GM21619 (cell line): ENCODE results near the gene CREB3.

Source experiments
- ATAC-seq: cut with Tn5 transposase; IDR thresholded peaks from one replicate; pipeline ENCODE4 v1.9.1; 2021; ENCODE audit not compliant: unreplicated experiment

Gene CREB3

DNA sequence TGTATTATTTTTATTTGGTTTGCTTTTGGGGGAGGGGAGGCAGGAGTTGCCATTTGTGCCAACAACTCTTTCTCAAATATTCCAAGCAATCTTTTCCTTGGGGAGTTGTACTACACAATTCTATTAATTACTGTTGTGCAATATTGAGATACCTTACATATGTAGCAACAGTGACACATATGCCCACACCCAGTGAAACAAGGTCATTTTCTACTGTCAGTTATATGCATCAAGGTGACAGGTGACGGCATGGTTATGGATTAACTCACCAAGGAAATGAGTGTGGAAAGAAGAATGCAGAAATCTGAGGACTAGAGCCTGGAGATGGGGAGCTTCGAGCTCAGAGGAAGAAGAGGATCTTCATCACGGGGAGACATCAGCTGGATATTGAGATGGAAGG is 39.5 kb downstream of the CREB3 start:
- ATAC-seq = no peak

DNA sequence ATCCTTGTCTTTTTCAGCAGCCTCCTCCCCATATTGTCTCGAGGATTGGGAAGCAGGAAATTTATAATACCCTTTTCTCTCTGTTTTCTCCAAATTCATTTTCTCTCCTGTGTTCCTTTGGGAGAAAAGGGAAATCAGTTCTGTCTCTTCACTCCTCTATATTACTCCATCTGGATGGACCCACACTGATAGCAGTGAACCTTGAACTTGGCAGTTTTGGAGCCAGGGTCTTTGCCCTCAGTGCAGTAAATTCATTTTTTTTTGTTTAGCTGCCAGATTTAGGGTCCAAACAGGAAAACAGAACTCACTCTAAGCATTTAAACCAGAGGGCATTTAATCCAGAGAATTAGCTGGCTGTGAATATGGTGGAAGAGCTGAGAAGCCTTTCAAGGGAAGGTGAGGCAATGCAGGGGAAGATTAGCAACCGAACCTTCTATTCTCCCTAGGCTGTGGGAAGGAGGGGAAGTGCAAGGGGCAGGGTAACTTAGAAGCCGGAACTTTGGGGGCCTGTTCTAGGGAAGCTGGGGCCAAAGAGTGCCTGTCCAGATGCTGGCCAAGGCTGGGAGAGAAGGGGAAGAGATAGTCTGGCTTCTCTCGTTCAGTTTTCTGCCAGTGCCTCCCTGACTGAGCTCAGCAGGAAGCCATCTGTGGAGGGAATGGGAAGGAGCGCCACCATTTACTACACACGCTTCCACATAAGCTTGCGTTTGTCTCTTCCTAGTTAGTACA is 42.6 kb downstream of the CREB3 start:
- no peak for ATAC-seq

DNA sequence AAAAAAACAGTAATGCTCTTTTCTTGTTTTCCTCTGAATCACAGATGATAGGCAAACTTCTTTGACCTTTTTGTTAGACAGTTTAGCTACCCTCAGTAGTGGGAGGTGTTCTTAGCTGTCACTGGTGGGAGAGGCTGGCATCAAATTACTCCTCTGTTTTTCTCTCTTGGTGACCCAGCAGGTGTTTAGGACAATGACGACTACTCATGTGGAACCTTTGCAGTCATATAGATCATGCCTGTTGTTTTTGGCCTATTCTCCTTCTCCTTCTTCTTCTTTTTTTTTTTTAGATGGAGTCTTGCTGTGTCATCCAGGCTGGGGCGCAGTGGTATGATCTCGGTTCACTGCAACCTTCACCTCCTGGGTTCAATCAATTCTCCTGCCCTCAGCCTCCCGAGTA is 43.6 kb downstream of the CREB3 start:
- no peak for ATAC-seq

GRCh38 chr9:35778496-35778895 is 46.0 kb downstream of the CREB3 start:
- ATAC-seq = no peak

DNA sequence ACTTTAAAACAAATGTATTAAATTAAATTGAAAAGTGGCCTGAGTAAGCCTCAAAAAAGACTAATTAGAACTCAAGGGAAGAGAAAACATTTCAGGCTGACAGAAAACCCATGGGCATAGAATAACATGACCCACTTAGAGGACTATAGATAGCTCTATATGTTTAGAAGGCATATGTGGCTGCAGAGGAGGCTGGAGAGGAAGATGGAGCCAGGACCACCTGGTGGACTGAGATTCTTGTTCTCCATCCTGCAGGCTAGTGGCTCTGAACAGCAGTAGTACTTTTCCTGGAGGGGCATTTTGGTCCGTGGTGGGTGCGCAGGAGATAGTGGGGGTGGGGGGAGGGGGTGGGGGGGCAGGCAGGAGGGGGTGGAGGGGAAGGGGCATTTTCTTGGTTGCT is 48.6 kb downstream of the CREB3 start:
- ATAC-seq = no peak

- ATAC-seq = no peak
Observed at GRCh38 chr9:35783418-35783817, 51.0 kb downstream of the CREB3 start.
